ENCODE results near the gene GARNL3. TPM values are rescaled to one million over a fixed set of nuclear protein-coding genes. Genes with fewer than 3 reads are reported as not detected.

GARNL3 gene, protein sequence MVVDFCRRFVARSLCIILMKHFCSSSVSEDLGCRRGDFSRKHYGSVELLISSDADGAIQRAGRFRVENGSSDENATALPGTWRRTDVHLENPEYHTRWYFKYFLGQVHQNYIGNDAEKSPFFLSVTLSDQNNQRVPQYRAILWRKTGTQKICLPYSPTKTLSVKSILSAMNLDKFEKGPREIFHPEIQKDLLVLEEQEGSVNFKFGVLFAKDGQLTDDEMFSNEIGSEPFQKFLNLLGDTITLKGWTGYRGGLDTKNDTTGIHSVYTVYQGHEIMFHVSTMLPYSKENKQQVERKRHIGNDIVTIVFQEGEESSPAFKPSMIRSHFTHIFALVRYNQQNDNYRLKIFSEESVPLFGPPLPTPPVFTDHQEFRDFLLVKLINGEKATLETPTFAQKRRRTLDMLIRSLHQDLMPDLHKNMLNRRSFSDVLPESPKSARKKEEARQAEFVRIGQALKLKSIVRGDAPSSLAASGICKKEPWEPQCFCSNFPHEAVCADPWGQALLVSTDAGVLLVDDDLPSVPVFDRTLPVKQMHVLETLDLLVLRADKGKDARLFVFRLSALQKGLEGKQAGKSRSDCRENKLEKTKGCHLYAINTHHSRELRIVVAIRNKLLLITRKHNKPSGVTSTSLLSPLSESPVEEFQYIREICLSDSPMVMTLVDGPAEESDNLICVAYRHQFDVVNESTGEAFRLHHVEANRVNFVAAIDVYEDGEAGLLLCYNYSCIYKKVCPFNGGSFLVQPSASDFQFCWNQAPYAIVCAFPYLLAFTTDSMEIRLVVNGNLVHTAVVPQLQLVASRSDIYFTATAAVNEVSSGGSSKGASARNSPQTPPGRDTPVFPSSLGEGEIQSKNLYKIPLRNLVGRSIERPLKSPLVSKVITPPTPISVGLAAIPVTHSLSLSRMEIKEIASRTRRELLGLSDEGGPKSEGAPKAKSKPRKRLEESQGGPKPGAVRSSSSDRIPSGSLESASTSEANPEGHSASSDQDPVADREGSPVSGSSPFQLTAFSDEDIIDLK
- total RNA-seq (2014; rRNA removed; shearing (Covaris generic)) = 12.6 and 21.9 TPM in 2 replicates
- polyA plus RNA-seq (2016; fragmentation: Nextera tagmentation; extraction: Ambion mirVana) = 5.2 and 8.7 TPM in 2 replicates
- long read RNA-seq, partial matches to known transcripts = 0 of 4 reads
- long read RNA-seq, other reads (novel, unspliced or antisense) = 4 of 4 reads

DNA sequence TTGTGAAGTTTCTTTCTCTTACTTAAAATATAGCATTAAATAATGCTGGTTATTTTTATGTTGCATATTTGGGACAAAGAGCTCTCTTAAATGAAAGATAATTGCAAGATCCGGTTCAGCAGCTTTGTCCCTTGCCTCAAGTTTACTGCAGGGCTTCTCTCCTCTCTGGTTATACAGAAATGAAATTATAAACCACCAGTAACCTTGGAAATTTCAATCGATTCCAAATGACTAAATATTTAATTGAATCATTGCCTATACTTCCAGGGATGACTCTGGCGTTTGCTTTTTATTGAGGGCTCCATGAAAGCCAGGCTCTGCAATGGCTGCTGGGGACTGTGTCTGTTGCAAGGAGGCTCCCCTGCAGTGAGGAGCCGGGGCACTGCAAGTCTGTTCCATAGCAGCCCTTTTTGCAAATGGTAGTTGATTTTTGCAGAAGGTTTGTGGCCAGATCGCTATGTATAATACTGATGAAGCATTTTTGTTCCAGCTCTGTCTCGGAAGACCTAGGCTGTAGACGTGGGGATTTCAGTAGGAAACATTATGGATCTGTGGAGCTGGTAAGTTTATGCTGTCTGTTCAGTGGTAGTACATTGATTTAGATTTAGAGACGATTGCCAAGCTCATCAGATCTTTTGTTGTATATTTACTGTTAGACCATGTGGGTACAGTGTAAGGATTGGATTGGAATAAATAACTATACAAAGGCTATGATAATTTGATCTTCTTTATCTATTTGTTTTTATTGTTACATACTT, at the start of gene GARNL3:
Gene GARNL3, plus strand, starts transcription at position 313 of the 758 bp plus-strand sequence. Its CDS starts 104 bp downstream, at position 417.
- H3K4me1 Mint-ChIP-seq = peaks cover 17% of the 10 kb centered on the region
- peak; percentile 42 for DNase-seq (ENCODE audit: low spot score)
- H3K4me1 ChIP-seq (ENCODE audit: insufficient read depth) = 0 out of 2 replicates have a peak, but pooled peaks cover 11% of the 10 kb centered on the region
- H3K36me3 ChIP-seq (ENCODE audit: insufficient read depth) = no peaks in the 10 kb centered on the region
- H3K79me2 ChIP-seq (replicated peaks; ENCODE audit: insufficient read depth) = no peaks in the 10 kb centered on the region
- H3K27me3 ChIP-seq (ENCODE audit: insufficient read depth) = no peaks in the 10 kb centered on the region
- no peak within 1 kb of the TSS for H3K4me3 Mint-ChIP-seq
- no peaks in the 10 kb centered on the region for H3K9me3 Mint-ChIP-seq
- no peak within 1 kb of the TSS for H3K27ac ChIP-seq (ENCODE audit: low read depth)
- H3K4me2 ChIP-seq = no peak within 1 kb of the TSS; the same call in 1 of the 2 replicates
- no peaks in the 10 kb centered on the region for H4K20me1 ChIP-seq (replicated peaks; ENCODE audit: insufficient read depth)
- peaks cover 13% of the 10 kb centered on the region; the same call in 2 of the 3 replicates for H3K36me3 Mint-ChIP-seq (ENCODE audit: low read depth)
- H3K4me3 ChIP-seq = no peak within 1 kb of the TSS
- H3K27me3 Mint-ChIP-seq (ENCODE audit: insufficient read depth, low read depth, poor library complexity) = peaks cover 4% of the 10 kb centered on the region
- H3K9me2 ChIP-seq (ENCODE audit: insufficient read depth) = no peaks in the 10 kb centered on the region
- no peaks in the 10 kb centered on the region for H3F3A ChIP-seq (replicated peaks; ENCODE audit: low read depth)
- H3K27ac Mint-ChIP-seq = peak within 1 kb of the TSS; percentile 91
- peak; percentile 91 for ATAC-seq
- H2AFZ ChIP-seq = no peak within 1 kb of the TSS
- TF ChIP-seq, protein P1, sequence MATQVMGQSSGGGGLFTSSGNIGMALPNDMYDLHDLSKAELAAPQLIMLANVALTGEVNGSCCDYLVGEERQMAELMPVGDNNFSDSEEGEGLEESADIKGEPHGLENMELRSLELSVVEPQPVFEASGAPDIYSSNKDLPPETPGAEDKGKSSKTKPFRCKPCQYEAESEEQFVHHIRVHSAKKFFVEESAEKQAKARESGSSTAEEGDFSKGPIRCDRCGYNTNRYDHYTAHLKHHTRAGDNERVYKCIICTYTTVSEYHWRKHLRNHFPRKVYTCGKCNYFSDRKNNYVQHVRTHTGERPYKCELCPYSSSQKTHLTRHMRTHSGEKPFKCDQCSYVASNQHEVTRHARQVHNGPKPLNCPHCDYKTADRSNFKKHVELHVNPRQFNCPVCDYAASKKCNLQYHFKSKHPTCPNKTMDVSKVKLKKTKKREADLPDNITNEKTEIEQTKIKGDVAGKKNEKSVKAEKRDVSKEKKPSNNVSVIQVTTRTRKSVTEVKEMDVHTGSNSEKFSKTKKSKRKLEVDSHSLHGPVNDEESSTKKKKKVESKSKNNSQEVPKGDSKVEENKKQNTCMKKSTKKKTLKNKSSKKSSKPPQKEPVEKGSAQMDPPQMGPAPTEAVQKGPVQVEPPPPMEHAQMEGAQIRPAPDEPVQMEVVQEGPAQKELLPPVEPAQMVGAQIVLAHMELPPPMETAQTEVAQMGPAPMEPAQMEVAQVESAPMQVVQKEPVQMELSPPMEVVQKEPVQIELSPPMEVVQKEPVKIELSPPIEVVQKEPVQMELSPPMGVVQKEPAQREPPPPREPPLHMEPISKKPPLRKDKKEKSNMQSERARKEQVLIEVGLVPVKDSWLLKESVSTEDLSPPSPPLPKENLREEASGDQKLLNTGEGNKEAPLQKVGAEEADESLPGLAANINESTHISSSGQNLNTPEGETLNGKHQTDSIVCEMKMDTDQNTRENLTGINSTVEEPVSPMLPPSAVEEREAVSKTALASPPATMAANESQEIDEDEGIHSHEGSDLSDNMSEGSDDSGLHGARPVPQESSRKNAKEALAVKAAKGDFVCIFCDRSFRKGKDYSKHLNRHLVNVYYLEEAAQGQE (IDR thresholded peaks at IDR 0.05; ENCODE audit: unreplicated experiment) = no peak
- TF ChIP-seq STAT1 (IDR thresholded peaks at IDR 0.05; ENCODE audit: unreplicated experiment) (no peak), NANOG (IDR thresholded peaks at IDR 0.05; ENCODE audit: borderline replicate concordance) (no peak), ZNF331 (CRISPR knock-in tag; IDR thresholded peaks at IDR 0.05; ENCODE audit: low read depth) (no peak), ZNF114 (CRISPR knock-in tag; IDR thresholded peaks at IDR 0.05) (no peak), EZH2 (IDR thresholded peaks at IDR 0.05; ENCODE audit: low read depth, unreplicated experiment) (no peak), CREB1 (CRISPR knock-in tag; IDR thresholded peaks at IDR 0.05; ENCODE audit: low read depth) (no peak), POLR2AphosphoS5 (IDR thresholded peaks at IDR 0.05; ENCODE audit: low read depth) (no peak), JUNB (IDR thresholded peaks at IDR 0.05; ENCODE audit: unreplicated experiment) (no peak)
- TF ChIP-seq, protein P2, sequence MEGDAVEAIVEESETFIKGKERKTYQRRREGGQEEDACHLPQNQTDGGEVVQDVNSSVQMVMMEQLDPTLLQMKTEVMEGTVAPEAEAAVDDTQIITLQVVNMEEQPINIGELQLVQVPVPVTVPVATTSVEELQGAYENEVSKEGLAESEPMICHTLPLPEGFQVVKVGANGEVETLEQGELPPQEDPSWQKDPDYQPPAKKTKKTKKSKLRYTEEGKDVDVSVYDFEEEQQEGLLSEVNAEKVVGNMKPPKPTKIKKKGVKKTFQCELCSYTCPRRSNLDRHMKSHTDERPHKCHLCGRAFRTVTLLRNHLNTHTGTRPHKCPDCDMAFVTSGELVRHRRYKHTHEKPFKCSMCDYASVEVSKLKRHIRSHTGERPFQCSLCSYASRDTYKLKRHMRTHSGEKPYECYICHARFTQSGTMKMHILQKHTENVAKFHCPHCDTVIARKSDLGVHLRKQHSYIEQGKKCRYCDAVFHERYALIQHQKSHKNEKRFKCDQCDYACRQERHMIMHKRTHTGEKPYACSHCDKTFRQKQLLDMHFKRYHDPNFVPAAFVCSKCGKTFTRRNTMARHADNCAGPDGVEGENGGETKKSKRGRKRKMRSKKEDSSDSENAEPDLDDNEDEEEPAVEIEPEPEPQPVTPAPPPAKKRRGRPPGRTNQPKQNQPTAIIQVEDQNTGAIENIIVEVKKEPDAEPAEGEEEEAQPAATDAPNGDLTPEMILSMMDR (conservative IDR thresholded peaks at IDR 0.05; ENCODE audit: low read depth in 2 of 2) = no peak
- TF ChIP-seq, protein P3, sequence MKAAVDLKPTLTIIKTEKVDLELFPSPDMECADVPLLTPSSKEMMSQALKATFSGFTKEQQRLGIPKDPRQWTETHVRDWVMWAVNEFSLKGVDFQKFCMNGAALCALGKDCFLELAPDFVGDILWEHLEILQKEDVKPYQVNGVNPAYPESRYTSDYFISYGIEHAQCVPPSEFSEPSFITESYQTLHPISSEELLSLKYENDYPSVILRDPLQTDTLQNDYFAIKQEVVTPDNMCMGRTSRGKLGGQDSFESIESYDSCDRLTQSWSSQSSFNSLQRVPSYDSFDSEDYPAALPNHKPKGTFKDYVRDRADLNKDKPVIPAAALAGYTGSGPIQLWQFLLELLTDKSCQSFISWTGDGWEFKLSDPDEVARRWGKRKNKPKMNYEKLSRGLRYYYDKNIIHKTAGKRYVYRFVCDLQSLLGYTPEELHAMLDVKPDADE (IDR thresholded peaks at IDR 0.05) = no peak
